ENCODE measurements around the gene ANKRD26. TPM values are rescaled to one million over a fixed set of nuclear protein-coding genes. Genes with fewer than 3 reads are reported as not detected.

ANKRD26 gene
- 1 to 10 TPM; 7.1 to 8.7 (median 7.7) TPM for total RNA-seq (2021; fragmentation: NEBNext Ultra II Directional; extraction: Animal tissue kit (Norgen Biotek cat#: 25700))
- long read RNA-seq, partial matches to known transcripts: 14 of 22 reads
- long read RNA-seq, other reads (novel, unspliced or antisense): 8 of 22 reads

DNA sequence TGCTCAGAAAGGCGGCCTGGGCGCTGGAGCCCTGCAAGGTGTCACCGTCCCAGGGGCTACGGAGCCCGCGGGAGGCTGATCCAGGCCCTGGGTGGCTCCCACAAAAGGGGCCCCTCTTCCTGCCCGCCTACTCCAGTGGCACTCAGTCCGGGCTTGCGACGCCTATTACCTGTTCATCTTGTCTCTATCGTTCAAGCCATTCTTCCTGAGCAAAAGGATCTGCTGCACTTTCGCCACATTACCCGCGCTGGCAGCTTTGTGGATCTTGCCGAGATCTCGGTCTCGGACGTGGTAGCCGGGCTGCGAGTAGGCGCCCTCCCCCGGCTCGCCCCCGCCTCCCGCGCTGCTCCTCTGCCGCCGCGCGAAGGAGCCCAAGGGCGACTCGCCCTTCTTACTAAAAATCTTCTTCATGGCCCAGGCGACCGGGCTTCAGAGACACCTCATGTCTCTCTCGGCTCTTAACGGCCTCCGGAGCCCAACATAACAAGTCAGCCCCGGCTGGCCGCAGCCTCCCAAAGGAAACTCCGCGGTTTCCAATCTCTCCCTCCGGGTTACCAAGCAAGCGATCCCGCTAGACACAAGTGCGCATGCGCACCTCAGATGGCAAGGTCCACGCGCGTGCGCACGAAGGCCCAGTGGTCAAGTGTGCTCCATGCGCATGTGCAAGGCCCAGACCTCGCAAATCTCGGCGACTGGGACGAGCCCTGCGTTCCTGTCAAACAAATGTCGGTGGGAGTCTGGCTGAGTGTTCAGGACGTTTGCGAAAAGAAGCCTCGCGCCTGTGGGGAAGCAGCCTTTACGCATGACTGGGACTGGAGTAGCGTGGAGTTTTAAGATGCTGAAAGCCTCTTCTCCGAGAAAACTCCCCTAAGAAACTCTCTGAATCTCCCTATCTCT is at the start of gene ANKRD26:
Gene ANKRD26 (minus strand): TSS at position 579 of the 897 bp plus-strand sequence. CDS start 168 bp downstream, at position 411.
- peak; percentile 95 for DNase-seq
- peak within 1 kb of the TSS; percentile 97 for H3K27ac Mint-ChIP-seq
- TF ChIP-seq, protein P1, sequence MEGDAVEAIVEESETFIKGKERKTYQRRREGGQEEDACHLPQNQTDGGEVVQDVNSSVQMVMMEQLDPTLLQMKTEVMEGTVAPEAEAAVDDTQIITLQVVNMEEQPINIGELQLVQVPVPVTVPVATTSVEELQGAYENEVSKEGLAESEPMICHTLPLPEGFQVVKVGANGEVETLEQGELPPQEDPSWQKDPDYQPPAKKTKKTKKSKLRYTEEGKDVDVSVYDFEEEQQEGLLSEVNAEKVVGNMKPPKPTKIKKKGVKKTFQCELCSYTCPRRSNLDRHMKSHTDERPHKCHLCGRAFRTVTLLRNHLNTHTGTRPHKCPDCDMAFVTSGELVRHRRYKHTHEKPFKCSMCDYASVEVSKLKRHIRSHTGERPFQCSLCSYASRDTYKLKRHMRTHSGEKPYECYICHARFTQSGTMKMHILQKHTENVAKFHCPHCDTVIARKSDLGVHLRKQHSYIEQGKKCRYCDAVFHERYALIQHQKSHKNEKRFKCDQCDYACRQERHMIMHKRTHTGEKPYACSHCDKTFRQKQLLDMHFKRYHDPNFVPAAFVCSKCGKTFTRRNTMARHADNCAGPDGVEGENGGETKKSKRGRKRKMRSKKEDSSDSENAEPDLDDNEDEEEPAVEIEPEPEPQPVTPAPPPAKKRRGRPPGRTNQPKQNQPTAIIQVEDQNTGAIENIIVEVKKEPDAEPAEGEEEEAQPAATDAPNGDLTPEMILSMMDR (IDR thresholded peaks at IDR 0.05): no peak; the same call in 1 of the 2 replicates
- H3K4me3 Mint-ChIP-seq: peak within 1 kb of the TSS; percentile 98
- peaks cover 5% of the 10 kb centered on the region; the same call in 1 of the 2 replicates for H3K36me3 Mint-ChIP-seq (ENCODE audit: low read depth)
- peaks cover 4% of the 10 kb centered on the region; the same call in 1 of the 2 replicates for H3K9me3 Mint-ChIP-seq
- peaks cover 2% of the 10 kb centered on the region for H3K27me3 Mint-ChIP-seq (ENCODE audit: insufficient read depth)
- H3K4me1 Mint-ChIP-seq (ENCODE audit: low read depth): peaks cover 31% of the 10 kb centered on the region

DNA sequence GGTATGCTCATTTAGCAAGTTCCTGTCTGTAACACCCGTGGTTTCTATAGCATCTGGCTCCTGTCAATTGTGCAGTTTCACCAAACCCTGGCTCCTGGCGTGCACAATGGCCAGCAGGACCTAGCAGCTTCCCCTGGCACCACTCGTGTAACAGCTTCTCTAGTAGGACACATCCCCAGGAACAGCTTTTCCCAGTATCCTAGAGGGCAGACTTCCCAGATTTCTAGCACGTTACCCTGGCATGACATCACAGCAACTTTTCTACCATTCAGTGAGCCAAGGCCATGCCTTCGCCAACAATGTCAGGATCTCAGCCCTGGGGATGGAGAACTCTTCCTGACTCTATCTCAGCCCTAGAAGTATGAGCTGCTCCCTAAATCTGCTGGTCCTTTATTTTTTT is 47.4 kb upstream of the ANKRD26 start:
- peaks cover 23% of the 10 kb centered on the region for H3K4me1 Mint-ChIP-seq (ENCODE audit: low read depth)
- no peak overlapping the region for H3K27ac Mint-ChIP-seq
- H3K4me3 Mint-ChIP-seq: no peak overlapping the region
- DNase-seq: no peak
- H3K9me3 Mint-ChIP-seq: no peaks in the 10 kb centered on the region
- TF ChIP-seq, protein P1 (IDR thresholded peaks at IDR 0.05): no peak
- H3K36me3 Mint-ChIP-seq (ENCODE audit: low read depth): peaks cover 29% of the 10 kb centered on the region
- no peaks in the 10 kb centered on the region for H3K27me3 Mint-ChIP-seq (ENCODE audit: insufficient read depth)

DNA sequence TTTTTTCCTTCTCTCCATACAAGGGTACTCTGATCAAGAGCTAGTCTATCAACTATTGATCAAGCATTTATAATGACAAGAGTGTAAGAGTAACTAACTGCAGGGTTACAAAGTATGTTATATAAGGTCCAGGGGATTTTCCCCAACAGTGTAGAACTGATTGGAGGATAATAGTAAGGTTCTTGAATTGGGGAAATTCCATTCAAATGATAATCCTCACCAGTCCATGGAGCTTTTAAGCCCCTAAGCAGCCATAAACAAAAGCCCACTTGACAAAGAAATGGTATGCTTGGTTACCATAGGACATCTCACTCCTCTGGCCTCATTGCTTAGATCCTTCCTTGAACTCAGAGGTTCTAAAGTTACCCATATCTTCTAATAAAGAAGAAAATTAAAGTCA is 45.6 kb upstream of the ANKRD26 start:
- no peak overlapping the region for H3K4me3 Mint-ChIP-seq
- H3K9me3 Mint-ChIP-seq: no peaks in the 10 kb centered on the region
- H3K36me3 Mint-ChIP-seq (ENCODE audit: low read depth): peaks cover 25% of the 10 kb centered on the region
- no peak for DNase-seq
- TF ChIP-seq, protein P1 (IDR thresholded peaks at IDR 0.05): no peak
- 0 out of 2 replicates have a peak, but pooled peaks cover 1% of the 10 kb centered on the region for H3K27me3 Mint-ChIP-seq (ENCODE audit: insufficient read depth)
- no peak overlapping the region for H3K27ac Mint-ChIP-seq
- H3K4me1 Mint-ChIP-seq (ENCODE audit: low read depth): peaks cover 11% of the 10 kb centered on the region

DNA sequence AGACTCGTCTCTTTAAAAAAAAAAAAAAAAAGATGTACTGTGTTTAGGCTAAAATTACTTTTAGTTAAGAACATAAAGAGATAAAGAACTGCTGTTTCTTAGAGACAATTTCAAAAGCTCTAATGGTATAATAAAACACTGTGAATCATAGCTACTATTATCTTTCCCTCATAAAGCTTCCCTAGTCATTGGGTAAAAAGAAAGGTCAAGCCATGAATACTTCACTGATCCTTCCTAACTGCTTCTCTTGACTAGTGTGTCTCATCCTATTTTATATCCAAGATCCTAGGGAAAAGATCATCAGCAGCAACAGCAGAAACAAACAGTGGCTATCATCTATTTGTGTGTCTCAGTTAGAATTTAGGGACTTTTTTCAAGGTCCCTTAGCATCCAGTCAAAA is 43.4 kb upstream of the ANKRD26 start:
- no peaks in the 10 kb centered on the region for H3K9me3 Mint-ChIP-seq
- 0 out of 2 replicates have a peak, but pooled peaks cover 1% of the 10 kb centered on the region for H3K27me3 Mint-ChIP-seq (ENCODE audit: insufficient read depth)
- no peak for DNase-seq
- peak overlapping the region; percentile 43; the same call in 1 of the 2 replicates for H3K27ac Mint-ChIP-seq
- no peak overlapping the region for H3K4me3 Mint-ChIP-seq
- TF ChIP-seq, protein P1 (IDR thresholded peaks at IDR 0.05): no peak
- H3K36me3 Mint-ChIP-seq (ENCODE audit: low read depth): peaks cover 29% of the 10 kb centered on the region
- H3K4me1 Mint-ChIP-seq (ENCODE audit: low read depth): peaks cover 5% of the 10 kb centered on the region

DNA sequence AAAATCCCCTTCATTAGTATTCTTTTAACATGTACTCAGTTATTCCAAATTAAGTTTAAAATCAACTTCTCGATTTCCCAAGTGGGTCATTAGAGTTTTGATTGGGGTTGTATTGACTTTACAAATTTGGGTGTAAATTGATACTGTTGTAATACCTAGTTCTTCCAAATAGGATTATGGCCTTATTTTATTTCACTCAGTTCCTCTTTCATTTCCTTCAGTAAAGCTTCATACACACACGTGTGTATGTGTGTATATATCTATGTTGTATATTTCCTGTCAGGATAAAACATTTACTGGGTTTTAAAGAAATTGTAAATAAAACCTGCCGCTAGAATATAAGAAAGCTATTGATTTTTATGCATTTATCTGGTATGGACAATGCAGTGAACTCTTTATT is 38.0 kb upstream of the ANKRD26 start:
- no peaks in the 10 kb centered on the region for H3K9me3 Mint-ChIP-seq
- H3K4me3 Mint-ChIP-seq: no peak overlapping the region
- 0 out of 2 replicates have a peak, but pooled peaks cover 1% of the 10 kb centered on the region for H3K27me3 Mint-ChIP-seq (ENCODE audit: insufficient read depth)
- no peak for DNase-seq
- no peak overlapping the region for H3K27ac Mint-ChIP-seq
- H3K36me3 Mint-ChIP-seq (ENCODE audit: low read depth): peaks cover 21% of the 10 kb centered on the region
- TF ChIP-seq, protein P1 (IDR thresholded peaks at IDR 0.05): no peak
- no peaks in the 10 kb centered on the region for H3K4me1 Mint-ChIP-seq (ENCODE audit: low read depth)
